Measurements from ENCODE around the gene FAXDC2.

FAXDC2 gene

GRCh38 chr5:154779105-154779504, 71.3 kb downstream of the FAXDC2 start:
- no peak for TF ChIP-seq CTCF (IDR thresholded peaks at IDR 0.05)
- peaks cover 8% of the 10 kb centered on the region for H3K4me1 ChIP-seq
- peaks cover 86% of the 10 kb centered on the region for H3K79me2 ChIP-seq
- no peak overlapping the region for H3K27ac ChIP-seq
- H3K27me3 ChIP-seq (ENCODE audit: control insufficient read depth, insufficient read depth, low read length), result no peaks in the 10 kb centered on the region
- no peaks in the 10 kb centered on the region for H3K9me3 ChIP-seq (ENCODE audit: control insufficient read depth, low read length)
- H3K36me3 ChIP-seq (ENCODE audit: control insufficient read depth, insufficient read depth, low read length), result no peaks in the 10 kb centered on the region
- no peak overlapping the region for H3K4me3 ChIP-seq (ENCODE audit: low read depth, low read length)
- no peak overlapping the region for H3K9ac ChIP-seq
- H3K4me2 ChIP-seq (ENCODE audit: low read length), result no peak overlapping the region
- no peak overlapping the region for H2AFZ ChIP-seq

- Histone ChIP-seq H3K27me3 (ENCODE audit: control insufficient read depth, insufficient read depth, low read length) (no peaks in the 10 kb centered on the region), H3K9ac (no peak overlapping the region), H3K79me2 (peaks cover 87% of the 10 kb centered on the region), H3K4me1 (peaks cover 3% of the 10 kb centered on the region), H3K4me3 (ENCODE audit: low read depth, low read length) (no peak overlapping the region), H3K9me3 (ENCODE audit: control insufficient read depth, low read length) (no peaks in the 10 kb centered on the region), H3K27ac (no peak overlapping the region), H3K4me2 (ENCODE audit: low read length) (no peak overlapping the region), H3K36me3 (ENCODE audit: control insufficient read depth, insufficient read depth, low read length) (no peaks in the 10 kb centered on the region), H2AFZ (no peak overlapping the region)
- TF ChIP-seq CTCF (IDR thresholded peaks at IDR 0.05), result no peak
Measured at GRCh38 chr5:154778534-154778933, 71.9 kb downstream of the FAXDC2 start.

GRCh38 chr5:154776167-154776566, 74.2 kb downstream of the FAXDC2 start:
- Histone ChIP-seq H3K9ac (no peak overlapping the region), H2AFZ (no peak overlapping the region), H3K9me3 (ENCODE audit: control insufficient read depth, low read length) (no peaks in the 10 kb centered on the region), H3K36me3 (ENCODE audit: control insufficient read depth, insufficient read depth, low read length) (no peaks in the 10 kb centered on the region), H3K27ac (no peak overlapping the region), H3K27me3 (ENCODE audit: control insufficient read depth, insufficient read depth, low read length) (no peaks in the 10 kb centered on the region), H3K4me3 (ENCODE audit: low read depth, low read length) (no peak overlapping the region), H3K79me2 (peaks cover 83% of the 10 kb centered on the region), H3K4me1 (peaks cover 6% of the 10 kb centered on the region), H3K4me2 (ENCODE audit: low read length) (no peak overlapping the region)
- no peak for TF ChIP-seq CTCF (IDR thresholded peaks at IDR 0.05)

GRCh38 chr5:154773326-154773725, 77.1 kb downstream of the FAXDC2 start:
- H3K27ac ChIP-seq, result no peak overlapping the region
- H3K4me1 ChIP-seq, result peaks cover 24% of the 10 kb centered on the region
- no peak overlapping the region for H3K4me3 ChIP-seq (ENCODE audit: low read depth, low read length)
- H3K9me3 ChIP-seq (ENCODE audit: control insufficient read depth, low read length), result no peaks in the 10 kb centered on the region
- H2AFZ ChIP-seq, result no peak overlapping the region
- H3K36me3 ChIP-seq (ENCODE audit: control insufficient read depth, insufficient read depth, low read length), result no peaks in the 10 kb centered on the region
- TF ChIP-seq CTCF (IDR thresholded peaks at IDR 0.05), result no peak
- no peak overlapping the region for H3K4me2 ChIP-seq (ENCODE audit: low read length)
- H3K9ac ChIP-seq, result no peak overlapping the region
- peaks cover 77% of the 10 kb centered on the region for H3K79me2 ChIP-seq
- H3K27me3 ChIP-seq (ENCODE audit: control insufficient read depth, insufficient read depth, low read length), result no peaks in the 10 kb centered on the region

GRCh38 chr5:154771383-154771901, 79.0 kb downstream of the FAXDC2 start:
- Histone ChIP-seq H3K4me2 (ENCODE audit: low read length) (peak overlapping the region; percentile 14), H3K27me3 (ENCODE audit: control insufficient read depth, insufficient read depth, low read length) (no peaks in the 10 kb centered on the region), H3K27ac (no peak overlapping the region), H3K9me3 (ENCODE audit: control insufficient read depth, low read length) (no peaks in the 10 kb centered on the region), H2AFZ (no peak overlapping the region), H3K79me2 (peaks cover 76% of the 10 kb centered on the region), H3K9ac (no peak overlapping the region), H3K4me1 (peaks cover 27% of the 10 kb centered on the region), H3K36me3 (ENCODE audit: control insufficient read depth, insufficient read depth, low read length) (no peaks in the 10 kb centered on the region), H3K4me3 (ENCODE audit: low read depth, low read length) (no peak overlapping the region)
- TF ChIP-seq CTCF (IDR thresholded peaks at IDR 0.05), result no peak

Data from parathyroid adenoma (tissue), 2 donors.